SW 1271 (cell line): Measurements from ENCODE around the gene NDFIP2.
A peak's percentile ranks its signal among the peaks of the same experiment; 100 is the strongest.

Source experiments
- DNase-seq, 2 experiments: peaks; one replicate each; lab custom pipeline; 2025; lab: John Stamatoyannopoulos, UW

The NDFIP2 gene

GRCh38 chr13:79480954-79481684 is at the start of gene NDFIP2:
NDFIP2 (plus strand) TSS chr13:79481155; CDS start chr13:79481204, 49 bp downstream.
- peak; percentile 73 to 81 for DNase-seq

- no peak for DNase-seq
Measured at GRCh38 chr13:79432086-79432485, 48.9 kb upstream of the NDFIP2 start.

- DNase-seq = no peak
Measured at GRCh38 chr13:79432992-79433391, 48.0 kb upstream of the NDFIP2 start.

GRCh38 chr13:79434556-79434955 is 46.4 kb upstream of the NDFIP2 start:
- no peak for DNase-seq

GRCh38 chr13:79435561-79435990 is 45.4 kb upstream of the NDFIP2 start:
- peak in 1 of 2 experiments; percentile 9 for DNase-seq

- DNase-seq = no peak
Measured at GRCh38 chr13:79439275-79439674, 41.7 kb upstream of the NDFIP2 start.

- no peak for DNase-seq
Measured at GRCh38 chr13:79440958-79441528, 39.9 kb upstream of the NDFIP2 start.

GRCh38 chr13:79442221-79442620 is 38.7 kb upstream of the NDFIP2 start:
- no peak for DNase-seq

GRCh38 chr13:79442706-79443105 is 38.2 kb upstream of the NDFIP2 start:
- DNase-seq = no peak

GRCh38 chr13:79445968-79446645 is 34.8 kb upstream of the NDFIP2 start:
- no peak for DNase-seq

- DNase-seq = no peak
Measured at GRCh38 chr13:79447141-79447540, 33.8 kb upstream of the NDFIP2 start.

GRCh38 chr13:79447741-79448140 is 33.2 kb upstream of the NDFIP2 start:
- DNase-seq = no peak

GRCh38 chr13:79448413-79448812 is 32.5 kb upstream of the NDFIP2 start:
- no peak for DNase-seq

- DNase-seq = no peak
Measured at GRCh38 chr13:79450110-79450509, 30.8 kb upstream of the NDFIP2 start.

GRCh38 chr13:79451500-79451962 is 29.4 kb upstream of the NDFIP2 start:
- DNase-seq = no peak

GRCh38 chr13:79452239-79452913 is 28.6 kb upstream of the NDFIP2 start:
- no peak for DNase-seq

- no peak for DNase-seq
Measured at GRCh38 chr13:79455331-79455730, 25.6 kb upstream of the NDFIP2 start.

GRCh38 chr13:79456051-79456450 is 24.9 kb upstream of the NDFIP2 start:
- DNase-seq = no peak

GRCh38 chr13:79456656-79457365 is 24.1 kb upstream of the NDFIP2 start:
- no peak for DNase-seq

GRCh38 chr13:79457390-79457789 is 23.6 kb upstream of the NDFIP2 start:
- DNase-seq = no peak

GRCh38 chr13:79457948-79458347 is 23.0 kb upstream of the NDFIP2 start:
- no peak for DNase-seq

GRCh38 chr13:79458436-79458835 is 22.5 kb upstream of the NDFIP2 start:
- no peak for DNase-seq
